ENCODE measurements around the gene AJM1. TPM values are rescaled to one million over a fixed set of nuclear protein-coding genes. Genes with fewer than 3 reads are reported as not detected.
"Not testable (repeated sequence)": the region's sequence is repeated elsewhere in the genome, so short reads cannot be mapped to it uniquely, and the experiment has no call there.

Gene AJM1
- polyA plus RNA-seq, 3 donors = 0.10 to 2.0 (median 0.18) TPM

- no peaks in the 10 kb centered on the region for H3K27me3 ChIP-seq (ENCODE audit: control insufficient read depth in 2 of 2, insufficient read depth in 2 of 2, low read length in 2 of 2)
- peak overlapping the region; percentile 74 for H3K4me2 ChIP-seq (replicated peaks; ENCODE audit: extremely low read depth, low read length, poor library complexity, severe bottlenecking)
- peaks cover 7% of the 10 kb centered on the region for H3K79me2 ChIP-seq (ENCODE audit: insufficient read depth, low read length)
- H3K4me3 ChIP-seq (replicated peaks in 1 of 3; ENCODE audit: low read depth in 2 of 3, low read length in 3 of 3) = peak overlapping the region; percentile 14 to 71 (median 26)
- peaks cover 4% of the 10 kb centered on the region for H4K20me1 ChIP-seq (ENCODE audit: insufficient read depth, low read length)
- no peaks in the 10 kb centered on the region for H3K36me3 ChIP-seq (replicated peaks in 1 of 2; ENCODE audit: control insufficient read depth in 1 of 2, insufficient read depth in 2 of 2, low read length in 2 of 2)
- H3K9me3 ChIP-seq (replicated peaks in 1 of 2; ENCODE audit: control insufficient read depth in 1 of 2, insufficient read depth in 1 of 2, low read length in 2 of 2) = no peaks in the 10 kb centered on the region
- WGBS (ENCODE audit: insufficient coverage) = 36% methylated on average over 18 of the region's 19 CpGs
- peak overlapping the region in 1 of 2 donors; percentile 6 for H3K27ac ChIP-seq (ENCODE audit: low read depth in 1 of 2, low read length in 2 of 2)
- Mint-ChIP-seq H3K9me3 (peaks cover 0 to 4% (median 0%) of the 10 kb centered on the region in 7 donors), H3K27ac (peak overlapping the region in 3 of 7 donors; percentile 40 to 74 (median 50)), H3K4me1 (peaks cover 30% of the 10 kb centered on the region), H3K4me3 (peak overlapping the region; percentile 68 to 78), H3K36me3 (no peaks in the 10 kb centered on the region), H3K27me3 (ENCODE audit: low read depth in 3 of 3) (peaks cover 2 to 14% (median 8%) of the 10 kb centered on the region in 3 donors)
- intact Hi-C loops (cut with micrococcal nuclease) = no loop called here
- H3K9ac ChIP-seq (ENCODE audit: insufficient read depth, low read length, poor library complexity, severe bottlenecking) = peak overlapping the region; percentile 38
- peaks cover 28 to 36% of the 10 kb centered on the region in 2 donors for H3K4me1 ChIP-seq (ENCODE audit: control insufficient read depth in 1 of 2, insufficient read depth in 2 of 2, low read length in 2 of 2)
- TF ChIP-seq, protein P1, sequence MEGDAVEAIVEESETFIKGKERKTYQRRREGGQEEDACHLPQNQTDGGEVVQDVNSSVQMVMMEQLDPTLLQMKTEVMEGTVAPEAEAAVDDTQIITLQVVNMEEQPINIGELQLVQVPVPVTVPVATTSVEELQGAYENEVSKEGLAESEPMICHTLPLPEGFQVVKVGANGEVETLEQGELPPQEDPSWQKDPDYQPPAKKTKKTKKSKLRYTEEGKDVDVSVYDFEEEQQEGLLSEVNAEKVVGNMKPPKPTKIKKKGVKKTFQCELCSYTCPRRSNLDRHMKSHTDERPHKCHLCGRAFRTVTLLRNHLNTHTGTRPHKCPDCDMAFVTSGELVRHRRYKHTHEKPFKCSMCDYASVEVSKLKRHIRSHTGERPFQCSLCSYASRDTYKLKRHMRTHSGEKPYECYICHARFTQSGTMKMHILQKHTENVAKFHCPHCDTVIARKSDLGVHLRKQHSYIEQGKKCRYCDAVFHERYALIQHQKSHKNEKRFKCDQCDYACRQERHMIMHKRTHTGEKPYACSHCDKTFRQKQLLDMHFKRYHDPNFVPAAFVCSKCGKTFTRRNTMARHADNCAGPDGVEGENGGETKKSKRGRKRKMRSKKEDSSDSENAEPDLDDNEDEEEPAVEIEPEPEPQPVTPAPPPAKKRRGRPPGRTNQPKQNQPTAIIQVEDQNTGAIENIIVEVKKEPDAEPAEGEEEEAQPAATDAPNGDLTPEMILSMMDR (IDR thresholded peaks at IDR 0.05) = no peak
- H2AFZ ChIP-seq (ENCODE audit: insufficient read depth, low read depth, low read length, poor library complexity, severe bottlenecking) = peak overlapping the region; percentile 77
- DNase-seq = peak; percentile 60 to 92 (median 76)
Observed at GRCh38 chr9:136882109-136882946, 40.0 kb downstream of the AJM1 start.

- H3K27me3 Mint-ChIP-seq (ENCODE audit: low read depth in 3 of 3) = peaks cover 2 to 11% (median 6%) of the 10 kb centered on the region in 3 donors
Observed at GRCh38 chr9:136882947-136883283, 40.6 kb downstream of the AJM1 start.

GRCh38 chr9:136883670-136884069 is 41.4 kb downstream of the AJM1 start:
- H3K27me3 ChIP-seq (ENCODE audit: control insufficient read depth in 2 of 2, insufficient read depth in 2 of 2, low read length in 2 of 2); H3K4me3 Mint-ChIP-seq; H3K9me3 Mint-ChIP-seq; intact Hi-C loops (cut with micrococcal nuclease); H3K9me3 ChIP-seq (replicated peaks in 1 of 2; ENCODE audit: control insufficient read depth in 1 of 2, insufficient read depth in 1 of 2, low read length in 2 of 2); H3K9ac ChIP-seq (ENCODE audit: insufficient read depth, low read length, poor library complexity, severe bottlenecking); H2AFZ ChIP-seq (ENCODE audit: insufficient read depth, low read depth, low read length, poor library complexity, severe bottlenecking); H3K36me3 Mint-ChIP-seq; H3K4me3 ChIP-seq (replicated peaks in 1 of 3; ENCODE audit: low read depth in 2 of 3, low read length in 3 of 3); H3K27ac ChIP-seq (ENCODE audit: low read depth in 1 of 2, low read length in 2 of 2); DNase-seq; H3K36me3 ChIP-seq (replicated peaks in 1 of 2; ENCODE audit: control insufficient read depth in 1 of 2, insufficient read depth in 2 of 2, low read length in 2 of 2); H3K4me2 ChIP-seq (replicated peaks; ENCODE audit: extremely low read depth, low read length, poor library complexity, severe bottlenecking): not testable (repeated sequence)
- peaks cover 2 to 10% (median 4%) of the 10 kb centered on the region in 3 donors for H3K27me3 Mint-ChIP-seq (ENCODE audit: low read depth in 3 of 3)
- peak overlapping the region in 1 of 7 donors; percentile 40 for H3K27ac Mint-ChIP-seq
- peaks cover 37% of the 10 kb centered on the region for H3K4me1 Mint-ChIP-seq
- H4K20me1 ChIP-seq (ENCODE audit: insufficient read depth, low read length) = peaks cover 12% of the 10 kb centered on the region
- peaks cover 31 to 39% of the 10 kb centered on the region in 2 donors for H3K4me1 ChIP-seq (ENCODE audit: control insufficient read depth in 1 of 2, insufficient read depth in 2 of 2, low read length in 2 of 2)
- H3K79me2 ChIP-seq (ENCODE audit: insufficient read depth, low read length) = peaks cover 21% of the 10 kb centered on the region
- 100% methylated on average over 3 of the region's 10 CpGs for WGBS (ENCODE audit: insufficient coverage)

More at GRCh38 chr9:136882947-136883283, 40.6 kb downstream of the AJM1 start:
- H3K36me3 ChIP-seq (replicated peaks in 1 of 2; ENCODE audit: control insufficient read depth in 1 of 2, insufficient read depth in 2 of 2, low read length in 2 of 2); H3K36me3 Mint-ChIP-seq; intact Hi-C loops (cut with micrococcal nuclease); H3K9ac ChIP-seq (ENCODE audit: insufficient read depth, low read length, poor library complexity, severe bottlenecking); H4K20me1 ChIP-seq (ENCODE audit: insufficient read depth, low read length); H3K27ac ChIP-seq (ENCODE audit: low read depth in 1 of 2, low read length in 2 of 2); H3K27me3 ChIP-seq (ENCODE audit: control insufficient read depth in 2 of 2, insufficient read depth in 2 of 2, low read length in 2 of 2); H3K9me3 ChIP-seq (replicated peaks in 1 of 2; ENCODE audit: control insufficient read depth in 1 of 2, insufficient read depth in 1 of 2, low read length in 2 of 2); H3K4me3 ChIP-seq (replicated peaks in 1 of 3; ENCODE audit: low read depth in 2 of 3, low read length in 3 of 3); H3K9me3 Mint-ChIP-seq; DNase-seq: not testable (repeated sequence)
- WGBS (ENCODE audit: insufficient coverage) = 88% methylated on average over 6 of the region's 9 CpGs
- Histone ChIP-seq H3K79me2 (ENCODE audit: insufficient read depth, low read length) (peaks cover 13% of the 10 kb centered on the region), H3K4me2 (replicated peaks; ENCODE audit: extremely low read depth, low read length, poor library complexity, severe bottlenecking) (peak overlapping the region; percentile 74), H2AFZ (ENCODE audit: insufficient read depth, low read depth, low read length, poor library complexity, severe bottlenecking) (peak overlapping the region; percentile 77), H3K4me1 (ENCODE audit: control insufficient read depth in 1 of 2, insufficient read depth in 2 of 2, low read length in 2 of 2) (peaks cover 31 to 39% of the 10 kb centered on the region in 2 donors)
- H3K4me1 Mint-ChIP-seq = peaks cover 34% of the 10 kb centered on the region
- H3K27ac Mint-ChIP-seq = peak overlapping the region in 3 of 7 donors; percentile 40 to 74 (median 50)
- peak overlapping the region; percentile 68 to 71 for H3K4me3 Mint-ChIP-seq
